HG03457 (cell line): ENCODE measurements around the gene MRPL14.
"Not testable (repeated sequence)": the region's sequence is repeated elsewhere in the genome, so short reads cannot be mapped to it uniquely, and the experiment has no call there.

Experiments
- ATAC-seq: cut with Tn5 transposase; IDR thresholded peaks from one replicate; pipeline ENCODE4 v1.9.1; 2021; ENCODE audit warnings: moderate number of reproducible peaks; ENCODE audit not compliant: unreplicated experiment

MRPL14 gene

GRCh38 chr6:44102527-44102926 lies 24.7 kb downstream of the MRPL14 start:
- ATAC-seq, result no peak

GRCh38 chr6:44101832-44102231 lies 25.4 kb downstream of the MRPL14 start:
- ATAC-seq, result no peak

- no peak for ATAC-seq
Observed at GRCh38 chr6:44100088-44100550, 27.1 kb downstream of the MRPL14 start.

- no peak for ATAC-seq
Observed at GRCh38 chr6:44099192-44099591, 28.1 kb downstream of the MRPL14 start.

- no peak for ATAC-seq
Observed at GRCh38 chr6:44097782-44098317, 29.4 kb downstream of the MRPL14 start.

- ATAC-seq, result no peak
Observed at GRCh38 chr6:44096612-44097011, 30.6 kb downstream of the MRPL14 start.

GRCh38 chr6:44095243-44095623 lies 32.0 kb downstream of the MRPL14 start:
- ATAC-seq, result not testable (repeated sequence)

- ATAC-seq, result no peak
Observed at GRCh38 chr6:44094403-44095242, 32.6 kb downstream of the MRPL14 start.

- ATAC-seq, result no peak
Observed at GRCh38 chr6:44093750-44094402, 33.4 kb downstream of the MRPL14 start.

- ATAC-seq, result no peak
Observed at GRCh38 chr6:44093066-44093465, 34.2 kb downstream of the MRPL14 start.

- no peak for ATAC-seq
Observed at GRCh38 chr6:44091981-44092884, 35.0 kb downstream of the MRPL14 start.

- ATAC-seq, result not testable (repeated sequence)
Observed at GRCh38 chr6:44091356-44091755, 35.9 kb downstream of the MRPL14 start.

GRCh38 chr6:44090465-44090864 lies 36.8 kb downstream of the MRPL14 start:
- no peak for ATAC-seq

- no peak for ATAC-seq
Observed at GRCh38 chr6:44088827-44089590, 38.2 kb downstream of the MRPL14 start.

GRCh38 chr6:44087623-44088022 lies 39.6 kb downstream of the MRPL14 start:
- no peak for ATAC-seq

- no peak for ATAC-seq
Observed at GRCh38 chr6:44086931-44087574, 40.2 kb downstream of the MRPL14 start.

GRCh38 chr6:44085219-44085618 lies 42.0 kb downstream of the MRPL14 start:
- ATAC-seq, result no peak

- no peak for ATAC-seq
Observed at GRCh38 chr6:44084231-44085014, 42.8 kb downstream of the MRPL14 start.

- no peak for ATAC-seq
Observed at GRCh38 chr6:44082872-44083321, 44.4 kb downstream of the MRPL14 start.
